Smooth muscle cell (in vitro differentiated cells): ENCODE data around the gene CLDN24. TPM values are rescaled to one million over a fixed set of nuclear protein-coding genes. Genes with fewer than 3 reads are reported as not detected.

ENCODE experiments used
- DNase-seq: peaks from one replicate; lab custom pipeline; 2025; ENCODE audit not compliant: unreplicated experiment; lab: John Stamatoyannopoulos, UW
- H2AFZ ChIP-seq: fragments of 200-600 bp; sonication (generic); 2 replicates; pipeline ENCODE4 v1.6.0; 2016; ENCODE audit warnings: antibody characterized with exemption, low read depth, mild to moderate bottlenecking
- H3F3A ChIP-seq: fragments of 200-600 bp; sonication (generic); 2 replicates; pipeline ENCODE4 v1.6.0; 2017; ENCODE audit warnings: antibody characterized with exemption, low read depth
- H3K27ac ChIP-seq: fragments of 200-600 bp; sonication (generic); 2 replicates; pipeline ENCODE4 v1.5.1; 2016; ENCODE audit warnings: low read depth, mild to moderate bottlenecking
- H3K27me3 ChIP-seq: fragments of 200-600 bp; sonication (generic); 2 replicates; pipeline ENCODE4 v1.6.1; 2016; ENCODE audit warnings: low read depth, mild to moderate bottlenecking
- H3K36me3 ChIP-seq: fragments of 200-600 bp; sonication (generic); 2 replicates; pipeline ENCODE4 v1.5.1; 2016; ENCODE audit warnings: low read depth
- H3K4me1 ChIP-seq: fragments of 200-600 bp; sonication (generic); 2 replicates; pipeline ENCODE4 v1.5.1; 2016; ENCODE audit warnings: low read depth
- H3K4me2 ChIP-seq: fragments of 200-600 bp; sonication (generic); 2 replicates; pipeline ENCODE4 v1.6.0; 2016; ENCODE audit warnings: mild to moderate bottlenecking
- H3K4me3 ChIP-seq: fragments of 200-600 bp; sonication (generic); 2 replicates; pipeline ENCODE4 v1.5.1; 2016; ENCODE audit warnings: mild to moderate bottlenecking
- H3K79me2 ChIP-seq: fragments of 200-600 bp; sonication (generic); 2 replicates; pipeline ENCODE4 v1.6.0; 2016; ENCODE audit warnings: low read depth, mild to moderate bottlenecking
- H3K9ac ChIP-seq: fragments of 200-600 bp; sonication (generic); 2 replicates; pipeline ENCODE4 v1.6.0; 2016; ENCODE audit warnings: low read depth
- H3K9me3 ChIP-seq: fragments of 200-600 bp; sonication (generic); replicated peaks from 2 replicates; pipeline ENCODE4 v1.5.1; 2016; ENCODE audit warnings: low read depth
- H4K20me1 ChIP-seq: fragments of 200-600 bp; sonication (generic); 2 replicates; pipeline ENCODE4 v1.6.0; 2016; ENCODE audit warnings: low read depth
- CTCF ChIP-seq: fragments of 200-600 bp; sonication (generic); IDR thresholded peaks from 2 replicates; pipeline ENCODE4 v1.5.1; 2017; ENCODE audit warnings: borderline replicate concordance, mild to moderate bottlenecking, antibody characterized with exemption; ENCODE audit not compliant: insufficient read depth, poor library complexity, severe bottlenecking
- WGBS: methylation state at CpG from one replicate; pipeline ENCODE4 v1.1.7; 2016; ENCODE audit warnings: low lambda C conversion rate; 5-methylcytosine and 5-hydroxymethylcytosine counted together
- polyA plus RNA-seq: library from polyadenylated mRNA; unstranded; fragments of >200 nt; fragmentation: Nextera tagmentation; extraction: Ambion mirVana; gene quantifications from 2 replicates; pipeline ENCODE4 v1.2.1, GENCODE V29; 2016
- total RNA-seq: library from RNA; depleted of rRNA; stranded (reverse); fragments of >200 nt; gene quantifications from 2 replicates; pipeline ENCODE4 v1.2.3, GENCODE V29; 2014

Gene CLDN24
- total and polyA plus RNA-seq, 2 experiments from 2014 or later, result not detected

GRCh38 chr4:183345261-183345660 lies 23.0 kb upstream of the CLDN24 start:
- WGBS, result 90% methylated on average over 4 of the region's 4 CpGs
- TF ChIP-seq CTCF, result no peak
- H3K79me2 ChIP-seq, result no peaks in the 10 kb centered on the region
- no peak overlapping the region for H2AFZ ChIP-seq
- H4K20me1 ChIP-seq, result no peaks in the 10 kb centered on the region
- no peak overlapping the region for H3K4me2 ChIP-seq
- no peak overlapping the region for H3K4me3 ChIP-seq
- no peaks in the 10 kb centered on the region for H3K36me3 ChIP-seq
- no peaks in the 10 kb centered on the region for H3K4me1 ChIP-seq
- H3K9me3 ChIP-seq, result no peaks in the 10 kb centered on the region
- H3K27ac ChIP-seq, result no peak overlapping the region
- no peaks in the 10 kb centered on the region for H3K27me3 ChIP-seq
- DNase-seq, result no peak
- no peak overlapping the region for H3K9ac ChIP-seq
- H3F3A ChIP-seq, result no peaks in the 10 kb centered on the region

DNA sequence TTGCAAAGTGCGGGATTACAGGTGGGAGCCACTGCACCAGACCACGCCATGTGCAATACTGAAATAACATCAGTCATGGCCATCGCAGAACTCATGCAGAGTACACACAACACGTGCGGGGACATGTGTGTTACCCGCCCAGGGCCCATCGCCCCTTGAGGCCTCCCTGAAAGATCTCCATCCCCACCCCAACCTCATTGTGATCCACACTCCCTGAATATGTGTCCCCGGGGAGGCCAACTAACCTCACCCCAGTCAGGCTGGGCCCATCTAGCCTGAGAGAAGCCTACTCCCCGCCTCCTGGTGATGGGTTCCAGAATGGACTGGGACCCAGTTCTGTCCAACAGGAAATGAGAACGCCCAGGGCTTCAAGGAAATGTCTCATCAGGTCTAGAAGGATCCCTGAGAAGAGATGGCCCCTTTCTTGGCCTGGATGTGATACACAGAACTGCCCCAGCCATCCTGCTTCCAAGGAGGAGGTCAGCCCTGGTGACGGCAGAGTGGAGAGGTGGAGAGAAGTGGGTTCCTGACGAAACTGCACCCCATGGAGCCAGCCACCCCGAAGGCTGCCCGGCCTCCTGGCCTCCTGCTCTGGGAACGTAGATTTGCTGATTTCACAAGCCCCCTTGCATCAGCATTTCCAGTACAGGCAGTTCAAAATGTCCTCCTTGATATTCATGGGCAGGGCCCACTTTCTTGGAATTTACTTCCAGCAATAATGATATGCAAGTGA lies 22.5 kb upstream of the CLDN24 start:
- no peaks in the 10 kb centered on the region for H3K79me2 ChIP-seq
- H3K36me3 ChIP-seq, result no peaks in the 10 kb centered on the region
- no peak overlapping the region for H2AFZ ChIP-seq
- DNase-seq, result no peak
- WGBS, result 91% methylated on average over 15 of the region's 15 CpGs
- H3K4me1 ChIP-seq, result no peaks in the 10 kb centered on the region
- no peaks in the 10 kb centered on the region for H3F3A ChIP-seq
- no peak for TF ChIP-seq CTCF
- no peaks in the 10 kb centered on the region for H4K20me1 ChIP-seq
- no peaks in the 10 kb centered on the region for H3K27me3 ChIP-seq
- H3K4me3 ChIP-seq, result no peak overlapping the region
- no peak overlapping the region for H3K4me2 ChIP-seq
- H3K9me3 ChIP-seq, result no peaks in the 10 kb centered on the region
- H3K9ac ChIP-seq, result no peak overlapping the region
- no peak overlapping the region for H3K27ac ChIP-seq

DNA sequence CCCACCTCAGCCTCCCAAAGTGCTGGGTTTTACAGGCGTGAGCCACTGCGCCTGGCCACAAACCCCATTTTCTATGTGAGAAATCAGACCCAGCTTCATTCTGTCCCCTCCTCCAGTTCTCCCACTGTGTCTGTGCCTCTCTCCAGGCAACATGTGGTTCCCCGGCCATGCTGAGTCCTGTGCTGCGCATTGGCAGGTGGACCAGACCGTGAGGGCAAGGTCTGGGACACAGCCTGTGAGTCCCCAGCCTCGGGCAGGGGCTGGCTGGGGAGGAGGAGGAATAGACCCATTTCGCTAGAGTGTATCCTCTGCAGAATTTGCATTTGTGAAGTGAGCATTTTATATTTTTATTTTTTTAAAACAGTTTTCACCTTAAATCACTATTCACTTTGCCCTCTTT lies 21.5 kb upstream of the CLDN24 start:
- H3K4me3 ChIP-seq, result no peak overlapping the region
- TF ChIP-seq CTCF, result no peak
- no peak overlapping the region for H3K4me2 ChIP-seq
- H2AFZ ChIP-seq, result no peak overlapping the region
- H3K9ac ChIP-seq, result no peak overlapping the region
- H3K79me2 ChIP-seq, result no peaks in the 10 kb centered on the region
- WGBS, result 95% methylated on average over 7 of the region's 7 CpGs
- no peaks in the 10 kb centered on the region for H3K27me3 ChIP-seq
- no peak for DNase-seq
- H3K4me1 ChIP-seq, result no peaks in the 10 kb centered on the region
- H3F3A ChIP-seq, result no peaks in the 10 kb centered on the region
- no peaks in the 10 kb centered on the region for H4K20me1 ChIP-seq
- H3K27ac ChIP-seq, result no peak overlapping the region
- no peaks in the 10 kb centered on the region for H3K9me3 ChIP-seq
- no peaks in the 10 kb centered on the region for H3K36me3 ChIP-seq
